ENCODE measurements around the gene ACAN. TPM values are rescaled to one million over a fixed set of nuclear protein-coding genes. Genes with fewer than 3 reads are reported as not detected.

ACAN gene
- total and polyA plus RNA-seq, 2 donors (not counting 3 experiments of a cell fraction or from before 2014, with no cell fraction given) = not detected

GRCh38 chr15:88897456-88898194, 94.4 kb downstream of the ACAN start:
- BruUV-seq (replicated peaks) = no TSS peak
- Histone ChIP-seq H3K4me1 (ENCODE audit: control insufficient read depth, extremely low read depth, insufficient read depth, low read length) (peaks cover 36% of the 10 kb centered on the region), H3K9ac (replicated peaks; ENCODE audit: extremely low read depth, insufficient read depth, low read length) (peak overlapping the region; percentile 52), H2AFZ (ENCODE audit: low read depth, low read length) (peak overlapping the region; percentile 86), H3K36me3 (ENCODE audit: control insufficient read depth in 2 of 2, extremely low read depth in 1 of 2, insufficient read depth in 2 of 2, low read length in 2 of 2) (no peaks in the 10 kb centered on the region), H3K27ac (ENCODE audit: insufficient read depth, low read depth, low read length) (peak overlapping the region; percentile 74), H3K9me1 (replicated peaks; ENCODE audit: control insufficient read depth, extremely low read depth, insufficient read depth, low read length) (no peaks in the 10 kb centered on the region), H3K4me3 (replicated peaks in 1 of 3; ENCODE audit: insufficient read depth in 1 of 3, low read depth in 1 of 3, low read length in 3 of 3) (no peak overlapping the region), H3K9me3 (replicated peaks; ENCODE audit: control insufficient read depth, insufficient read depth, low read length) (no peaks in the 10 kb centered on the region), H3K27me3 (ENCODE audit: control insufficient read depth in 2 of 2, insufficient read depth in 2 of 2, low read length in 2 of 2) (no peaks in the 10 kb centered on the region), H4K20me1 (replicated peaks; ENCODE audit: control insufficient read depth, extremely low read depth, insufficient read depth, low read length) (no peaks in the 10 kb centered on the region), H3K4me2 (ENCODE audit: insufficient read depth, low read length) (peak overlapping the region; percentile 56), H3K79me2 (ENCODE audit: control insufficient read depth, insufficient read depth, low read length) (no peaks in the 10 kb centered on the region)
- DNase-seq (ENCODE audit: low read depth, low spot score) = peak; percentile 84
- intact Hi-C loops (cut with micrococcal nuclease) (loop anchor here (1.0 to 5.0 kb wide), 8 partner anchors 15 to 435 kb away; partner anchors contain the start of genes MRPL46, MRPS11 and POLG), dilution Hi-C loops (cut with MboI; ENCODE audit: extremely low pct_ligation_motif_present, low sequenced_read_pairs) (no loop called here)
- CTCF ChIA-PET = interaction anchor here (0.7 to 3.6 kb wide), 7 partner anchors 10 to 274 kb away, joined by 3 to 19 read pairs (median 3); partner anchors contain the start of gene ISG20
- TF ChIP-seq GATA2 (IDR thresholded peaks at IDR 0.05; ENCODE audit: insufficient read depth, insufficient read length, low read depth, low read length) = no peak
- TF ChIP-seq MAX (IDR thresholded peaks at IDR 0.05; ENCODE audit: insufficient read depth, insufficient read length) = no peak
- TF ChIP-seq FOS (IDR thresholded peaks at IDR 0.05; ENCODE audit: borderline replicate concordance, insufficient read depth, low read length) = no peak
- no peak for TF ChIP-seq EZH2 (IDR thresholded peaks at IDR 0.05; ENCODE audit: borderline replicate concordance, low read depth, low read length, severe bottlenecking)
- TF ChIP-seq CTCF (IDR thresholded peaks at IDR 0.05; ENCODE audit: extremely low read depth in 1 of 2, insufficient read depth in 1 of 2, low read depth in 1 of 2, low read length in 2 of 2) = peak; percentile 42 to 62
- no peak for TF ChIP-seq MYC (IDR thresholded peaks at IDR 0.05; ENCODE audit: low read depth, low read length)
- peak; percentile 10 for TF ChIP-seq POLR2A (IDR thresholded peaks at IDR 0.05; ENCODE audit: low read depth, low read length)
- no peak for TF ChIP-seq POLR2AphosphoS5 (IDR thresholded peaks at IDR 0.05; ENCODE audit: insufficient read depth, low read depth, low read length)
- no peak for TF ChIP-seq JUN (IDR thresholded peaks at IDR 0.05; ENCODE audit: borderline replicate concordance, insufficient read depth, insufficient read length, low read depth)
- POLR2A ChIA-PET = interaction anchor here (0.7 kb wide), 1 partner anchor 11 kb away, joined by 3 read pairs; no protein-coding TSS in a partner anchor
- peak; percentile 99 for FAIRE-seq
